Right lobe of liver (tissue), 6 donors: Measurements from ENCODE around the gene TRANK1. TPM values are rescaled to one million over a fixed set of nuclear protein-coding genes. Genes with fewer than 3 reads are reported as not detected.
"Not testable (repeated sequence)": the region's sequence is repeated elsewhere in the genome, so short reads cannot be mapped to it uniquely, and the experiment has no call there.

Experiments used
- ATAC-seq, 4 donors: fragments of 200-7000 bp; cut with Tn5 transposase; one replicate each; pipeline ENCODE4 v1.9.1; 2020; ENCODE audit warnings: mild to moderate bottlenecking in 4 of 4, moderate library complexity in 4 of 4
- DNase-seq, 3 donors: peaks; one replicate each; pipeline ENCODE4 v3.0.0-alpha.2; 2020
- H3K27ac ChIP-seq, 3 donors: fragments of 200-600 bp; one replicate each; pipeline ENCODE4 v1.8.0; 2022
- H3K27me3 ChIP-seq, 2 donors: fragments of 200-600 bp; one replicate each; pipeline ENCODE4 v1.8.0; 2022
- H3K36me3 ChIP-seq, 4 donors: fragments of 200-600 bp; sonication (generic) in 1 of 4; one replicate each; pipeline versions ENCODE4 v1.5.1 to v1.8.0; 2017 to 2022; ENCODE audit warnings: control low read depth in 1 of 4
- H3K4me1 ChIP-seq, 4 donors: fragments of 200-600 bp; sonication (generic) in 1 of 4; one replicate each; pipeline versions ENCODE4 v1.5.1 to v1.8.0; 2017 to 2022; ENCODE audit warnings: control low read depth in 1 of 4
- H3K4me3 ChIP-seq, 3 donors: fragments of 200-600 bp; one replicate each; pipeline ENCODE4 v1.8.0; 2022
- H3K9me3 ChIP-seq, 4 donors: fragments of 200-600 bp; sonication (generic) in 1 of 4; one replicate each; pipeline versions ENCODE4 v1.5.1 to v1.8.0; 2017 to 2022; ENCODE audit warnings: control low read depth in 1 of 4
- POLR2A ChIP-seq: fragments of 450-650 bp; IDR thresholded peaks from one replicate; pipeline ENCODE4 v1.6.1; 2017; ENCODE audit warnings: antibody characterized with exemption, mild to moderate bottlenecking
- WGBS: methylation state at CpG from one replicate; pipeline ENCODE4 v1.1.6; 2018; ENCODE audit warnings: low coverage, low lambda C conversion rate; ENCODE audit not compliant: insufficient coverage; ENCODE audit errors: missing lambda C conversion rate; 5-methylcytosine and 5-hydroxymethylcytosine counted together
- intact Hi-C, 2 donors: fragments of 100-400 bp; cut with DNase I; formaldehyde crosslinking; loops; one replicate each; pipeline versions ENCODE4 v1.11.2 to v1.14.1; 2022
- total RNA-seq, 6 experiments: library from RNA; depleted of rRNA in 2 of 6; stranded (reverse); fragments of >200 nt in 2 of 6; fragmentation: NEBNext Ultra II Directional in 3 of 6; extraction: Animal tissue kit (Norgen Biotek cat#: 25700) in 3 of 6; gene quantifications; one replicate each; pipeline versions ENCODE4 v1.1.0 to v1.2.4, GENCODE V29; 2016 to 2023
- TF ChIP-seq, protein P1 (sequence below), 4 donors: fragments of 200-600 bp in 3 of 4; fragments of 450-650 bp in 1 of 4; IDR thresholded peaks; one replicate each; pipeline versions ENCODE4 v1.5.1 to v1.8.0; 2016 to 2022; ENCODE audit warnings: antibody characterized with exemption in 4 of 4, mild to moderate bottlenecking in 2 of 4
- donor health status: DM: no; HTN: yes; CAD: no.
- donor health status: DM: no; HTN: no; CAD: no.
- donor health status: DM: no; HTN: no; CAD: no.
- donor health status: DM: no; HTN: yes; CAD: no.
- donor health status: DM: no; HTN: yes; CAD: no.

Gene TRANK1
- total RNA-seq, 6 experiments from 2014 or later, result 8.8 to 33.9 (median 19.6) TPM

DNA sequence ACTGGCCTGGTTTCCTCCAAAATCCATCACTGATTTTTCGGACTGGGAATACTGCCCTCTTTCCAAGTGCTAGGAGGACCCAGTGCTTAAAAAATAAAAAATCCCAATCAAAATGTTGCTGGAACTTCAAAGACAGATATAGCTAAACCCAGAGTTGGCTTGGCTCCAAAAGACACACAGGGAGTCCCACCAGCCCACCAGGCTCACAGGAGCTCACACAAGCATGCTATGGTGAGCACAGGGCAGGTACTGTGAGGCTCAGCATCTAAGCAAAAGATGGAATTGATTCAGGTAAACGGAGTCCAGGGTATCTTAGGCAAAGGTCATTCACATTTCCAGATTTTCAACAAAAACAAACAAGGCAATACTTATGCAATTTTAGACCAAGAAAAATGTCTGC lies 3.7 kb downstream of the TRANK1 start:
- H3K27me3 ChIP-seq, result no peaks in the 10 kb centered on the region
- no peak for TF ChIP-seq POLR2A
- TF ChIP-seq, protein P1, sequence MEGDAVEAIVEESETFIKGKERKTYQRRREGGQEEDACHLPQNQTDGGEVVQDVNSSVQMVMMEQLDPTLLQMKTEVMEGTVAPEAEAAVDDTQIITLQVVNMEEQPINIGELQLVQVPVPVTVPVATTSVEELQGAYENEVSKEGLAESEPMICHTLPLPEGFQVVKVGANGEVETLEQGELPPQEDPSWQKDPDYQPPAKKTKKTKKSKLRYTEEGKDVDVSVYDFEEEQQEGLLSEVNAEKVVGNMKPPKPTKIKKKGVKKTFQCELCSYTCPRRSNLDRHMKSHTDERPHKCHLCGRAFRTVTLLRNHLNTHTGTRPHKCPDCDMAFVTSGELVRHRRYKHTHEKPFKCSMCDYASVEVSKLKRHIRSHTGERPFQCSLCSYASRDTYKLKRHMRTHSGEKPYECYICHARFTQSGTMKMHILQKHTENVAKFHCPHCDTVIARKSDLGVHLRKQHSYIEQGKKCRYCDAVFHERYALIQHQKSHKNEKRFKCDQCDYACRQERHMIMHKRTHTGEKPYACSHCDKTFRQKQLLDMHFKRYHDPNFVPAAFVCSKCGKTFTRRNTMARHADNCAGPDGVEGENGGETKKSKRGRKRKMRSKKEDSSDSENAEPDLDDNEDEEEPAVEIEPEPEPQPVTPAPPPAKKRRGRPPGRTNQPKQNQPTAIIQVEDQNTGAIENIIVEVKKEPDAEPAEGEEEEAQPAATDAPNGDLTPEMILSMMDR (IDR thresholded peaks at IDR 0.05), result no peak
- H3K4me3 ChIP-seq, result no peak overlapping the region
- DNase-seq, result peak in 1 of 3 donors; percentile 35
- 42% methylated on average over 2 of the region's 2 CpGs for WGBS
- H3K27ac ChIP-seq, result peak overlapping the region in 1 of 3 donors; percentile 29
- intact Hi-C loops, result no loop called here
- no peak for ATAC-seq
- H3K9me3 ChIP-seq, result no peaks in the 10 kb centered on the region
- peaks cover 0 to 22% (median 6%) of the 10 kb centered on the region in 4 donors for H3K4me1 ChIP-seq
- H3K36me3 ChIP-seq, result no peaks in the 10 kb centered on the region

- DNase-seq (peak in 1 of 3 donors; percentile 14), ATAC-seq (no peak)
- whole genome bisulfite sequencing, result 100% methylated on average over 1 of the region's 1 CpG
These were observed 7.4 kb downstream of the TRANK1 start for GRCh38 chr3:36937492-36937891.

DNA sequence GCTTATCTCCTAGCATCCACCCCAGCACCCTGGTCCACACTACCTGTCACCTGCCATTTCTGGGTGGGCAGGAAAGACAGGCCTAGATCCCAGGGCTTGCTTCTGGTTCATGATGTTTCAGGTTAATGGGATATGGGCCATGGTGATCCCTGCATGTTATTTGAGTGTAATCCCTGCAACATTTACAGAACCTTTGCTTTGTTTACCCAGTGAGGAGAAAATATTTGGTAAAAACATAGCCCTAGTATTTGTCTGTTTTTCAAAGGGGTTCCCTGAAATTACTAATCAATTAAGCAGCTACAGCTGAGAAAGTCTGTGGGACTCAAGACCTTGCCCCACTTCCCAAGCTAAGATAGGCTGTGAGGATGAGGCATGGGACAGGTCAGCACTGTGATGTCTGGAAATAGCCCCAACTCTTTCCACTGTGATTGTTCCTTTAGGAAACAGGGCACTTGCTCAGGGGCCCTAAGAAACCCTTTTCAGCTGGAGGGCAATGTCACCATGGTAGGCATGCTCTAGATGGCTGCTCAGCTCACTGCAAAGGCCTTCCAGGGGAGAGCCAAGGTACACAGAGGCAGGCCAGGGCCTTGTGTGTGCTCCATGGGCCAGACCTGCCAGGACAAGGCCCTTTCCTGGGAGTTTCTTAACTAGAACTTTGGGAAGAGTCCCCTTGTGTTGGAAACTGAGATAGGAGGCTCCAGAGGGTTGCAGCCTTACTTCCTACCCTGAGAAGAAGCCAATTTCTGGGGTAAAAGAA lies 11.1 kb downstream of the TRANK1 start:
- intact Hi-C loops, result no loop called here
- Histone ChIP-seq H3K9me3 (no peaks in the 10 kb centered on the region), H3K27ac (peak overlapping the region; percentile 66 to 89 (median 81)), H3K27me3 (no peaks in the 10 kb centered on the region), H3K4me3 (no peak overlapping the region), H3K36me3 (no peaks in the 10 kb centered on the region), H3K4me1 (peaks cover 0 to 30% (median 13%) of the 10 kb centered on the region in 4 donors)
- ATAC-seq, result peak; percentile 86 to 89 (median 88)
- TF ChIP-seq POLR2A, result no peak
- TF ChIP-seq, protein P1 (IDR thresholded peaks at IDR 0.05), result no peak
- DNase-seq, result peak in 2 of 3 donors; percentile 58 to 78

More at GRCh38 chr3:36937492-36937891, 7.4 kb downstream of the TRANK1 start:
- intact Hi-C loops, result no loop called here
- Histone ChIP-seq H3K36me3 (no peaks in the 10 kb centered on the region), H3K27me3 (no peaks in the 10 kb centered on the region), H3K4me3 (no peak overlapping the region), H3K4me1 (peaks cover 0 to 36% (median 17%) of the 10 kb centered on the region in 4 donors), H3K27ac (no peak overlapping the region), H3K9me3 (no peaks in the 10 kb centered on the region)
- no peak for TF ChIP-seq POLR2A
- TF ChIP-seq, protein P1 (IDR thresholded peaks at IDR 0.05), result no peak

DNA sequence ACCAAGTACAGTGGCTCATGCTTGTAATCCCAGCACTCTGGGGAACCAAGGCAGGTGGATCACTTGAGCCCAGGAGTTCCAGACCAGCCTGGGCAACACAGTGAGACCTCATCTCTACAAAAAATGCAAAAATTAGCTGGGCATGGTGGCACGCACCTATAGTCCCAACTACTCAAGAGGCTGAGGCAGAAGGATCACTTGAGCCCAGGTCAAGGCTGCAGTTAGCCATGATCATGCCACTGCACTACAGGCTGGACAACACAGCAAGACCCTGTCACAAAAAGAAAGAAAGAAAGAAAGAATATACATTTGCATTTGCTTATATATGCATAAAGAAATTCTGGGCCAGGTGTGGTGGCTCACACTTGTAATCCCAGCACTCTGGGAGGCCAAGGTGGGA lies 13.4 kb downstream of the TRANK1 start:
- ATAC-seq, result not testable (repeated sequence)

GRCh38 chr3:36928220-36928619 lies 16.6 kb downstream of the TRANK1 start:
- TF ChIP-seq, protein P1 (IDR thresholded peaks at IDR 0.05), result no peak
- no peak for TF ChIP-seq POLR2A
- H3K4me1 ChIP-seq, result peaks cover 0 to 27% (median 9%) of the 10 kb centered on the region in 4 donors
- no peak overlapping the region for H3K4me3 ChIP-seq
- H3K27me3 ChIP-seq, result no peaks in the 10 kb centered on the region
- WGBS, result 79% methylated on average over 1 of the region's 1 CpG
- no peaks in the 10 kb centered on the region for H3K36me3 ChIP-seq
- H3K9me3 ChIP-seq, result no peaks in the 10 kb centered on the region
- DNase-seq (no peak), ATAC-seq (no peak)
- intact Hi-C loops, result no loop called here
- H3K27ac ChIP-seq, result no peak overlapping the region

More for the DNA sequence above, 13.4 kb downstream of the TRANK1 start:
- peaks cover 0 to 33% (median 16%) of the 10 kb centered on the region in 4 donors for H3K4me1 ChIP-seq
- H3K27ac ChIP-seq, H3K4me3 ChIP-seq, DNase-seq, H3K9me3 ChIP-seq, intact Hi-C loops, H3K27me3 ChIP-seq, H3K36me3 ChIP-seq: not testable (repeated sequence)
- 100% methylated on average over 1 of the region's 1 CpG for WGBS
